A549 (cell line): ENCODE measurements around the gene APBA1.

Experiments
- CBX8 ChIP-seq: fragments of 200-600 bp; sonication (generic); IDR thresholded peaks from 2 replicates; pipeline ENCODE4 v1.6.1; 2016
- CTCF ChIP-seq: fragments of >200 bp; sonication (Bioruptor Twin); formaldehyde crosslinking; IDR thresholded peaks from 3 replicates; pipeline ENCODE4 v1.5.1; 2016
- EP300 ChIP-seq, 2 experiments: fragments of >200 bp; sonication (Bioruptor Twin); formaldehyde crosslinking; IDR thresholded peaks; 2 replicates in 1 of 2; 3 replicates in 1 of 2; pipeline ENCODE4 v1.6.1; 2016 to 2017
- JUN ChIP-seq, 2 experiments: fragments of >200 bp; sonication (Bioruptor Twin); formaldehyde crosslinking; IDR thresholded peaks; 2 replicates in 1 of 2; 3 replicates in 1 of 2; pipeline ENCODE4 v1.6.1; 2016 to 2017
- PHF8 ChIP-seq: fragments of 200-600 bp; sonication (generic); IDR thresholded peaks from 2 replicates; pipeline ENCODE4 v1.6.1; 2016; ENCODE audit warnings: low read depth, mild to moderate bottlenecking, antibody characterized with exemption, moderate library complexity, borderline replicate concordance
- POLR2A ChIP-seq: IDR thresholded peaks from 2 replicates; pipeline ENCODE4 v1.6.1; 2012; ENCODE audit warnings: mild to moderate bottlenecking, low read length

- TF ChIP-seq POLR2A (no peak), EP300 (IDR thresholded peaks at IDR 0.05) (no peak), PHF8 (no peak), CTCF (no peak), CBX8 (no peak), JUN (IDR thresholded peaks at IDR 0.05) (no peak)
Measured at GRCh38 chr9:69689991-69690538, 17.9 kb upstream of the APBA1 start.
